Ovary (tissue), 9 donors: ENCODE results near the gene RAB8A. TPM values are rescaled to one million over a fixed set of nuclear protein-coding genes. Genes with fewer than 3 reads are reported as not detected.
"Not testable (repeated sequence)": the region's sequence is repeated elsewhere in the genome, so short reads cannot be mapped to it uniquely, and the experiment has no call there.

Experiments used
- DNase-seq, 5 donors: peaks; one replicate each; pipeline ENCODE4 v3.0.0-alpha.2; 2019 to 2020
- H3K27ac ChIP-seq, 2 donors: fragments of 200-600 bp; one replicate each; pipeline versions ENCODE4 v1.5.1 to v1.8.0; 2019 to 2022
- H3K27me3 ChIP-seq: fragments of 200-600 bp; one replicate; pipeline ENCODE4 v1.8.0; 2022
- H3K36me3 ChIP-seq: fragments of 200-600 bp; sonication (generic); one replicate; pipeline ENCODE4 v1.5.1; 2019
- H3K4me1 ChIP-seq: one replicate; pipeline ENCODE4 v1.8.1; 2013; ENCODE audit warnings: mild to moderate bottlenecking, moderate library complexity; ENCODE audit not compliant: insufficient read depth
- H3K4me3 ChIP-seq: fragments of 200-600 bp; sonication (generic); one replicate; pipeline ENCODE4 v1.5.1; 2017
- H3K9me3 ChIP-seq, 2 donors: fragments of 200-600 bp in 1 of 2; sonication (generic) in 1 of 2; one replicate each; pipeline versions ENCODE4 v1.5.1 to v1.8.1; 2013 to 2019; ENCODE audit warnings: mild to moderate bottlenecking in 1 of 2, moderate library complexity in 1 of 2
- CTCF ChIP-seq, 3 donors: fragments of 450-650 bp in 2 of 3; fragments of 200-600 bp in 1 of 3; IDR thresholded peaks; one replicate each; pipeline versions ENCODE4 v1.5.1 to v1.8.0; 2016 to 2022; ENCODE audit warnings: antibody characterized with exemption in 3 of 3, mild to moderate bottlenecking in 1 of 3
- EP300 ChIP-seq: sonication (generic); formaldehyde crosslinking; IDR thresholded peaks from one replicate; pipeline ENCODE4 v1.6.1; 2017; ENCODE audit warnings: antibody characterized with exemption
- POLR2A ChIP-seq: fragments of 450-650 bp; IDR thresholded peaks from one replicate; pipeline ENCODE4 v1.6.1; 2017; ENCODE audit warnings: antibody characterized with exemption, mild to moderate bottlenecking, moderate library complexity
- WGBS, 3 donors: extraction: QIAGEN DNeasy Blood & Tissue Kit in 1 of 3; methylation state at CpG; one replicate each; pipeline versions ENCODE4 v1.1.5 to v1.1.7; 2013 to 2017; 5-methylcytosine and 5-hydroxymethylcytosine counted together
- intact Hi-C, 4 donors: fragments of 100-400 bp; cut with DNase I; formaldehyde crosslinking; loops; one replicate each; pipeline versions ENCODE4 v1.11.0 to v1.15.1; 2022 to 2023
- polyA plus RNA-seq, 2 donors: library from polyadenylated mRNA; stranded (reverse); fragments of 200-250 nt in 1 of 2; fragments of 350-450 nt in 1 of 2; fragmentation: Illumina TruSeq in 1 of 2; extraction: RNeasy Lipid Tissue Mini Kit (QIAGEN cat#74804) in 1 of 2; gene quantifications; one replicate each; pipeline ENCODE4 v1.2.3, GENCODE V29; 2013 to 2014
- total RNA-seq, 7 donors: library from RNA; depleted of rRNA in 2 of 7; stranded (reverse); fragments of >200 nt in 2 of 7; fragmentation: NEBNext Ultra II Directional in 3 of 7; extraction: Animal tissue kit (Norgen Biotek cat#: 25700) in 3 of 7; gene quantifications; one replicate each; pipeline versions ENCODE4 v1.1.0 to v1.2.4, GENCODE V29; 2016 to 2023
- donor health status: DM: no; HTN: no; CAD: no; lungs with moderate emphysema.
- donor health status: DM: no; HTN: no; CAD: no.
- donor health status: Bipolar disorder and iron deficiency.
- donor health status: DM: yes; HTN: yes; CAD: no.
- donor health status: DM: no; HTN: no; CAD: no.
- donor health status: DM: yes; HTN: yes; CAD: no.

The RAB8A gene
- total and polyA plus RNA-seq, 9 donors: 17.2 to 114 (median 52.9) TPM

- Histone ChIP-seq H3K4me1 (peaks cover 13% of the 10 kb centered on the region), H3K27me3 (no peaks in the 10 kb centered on the region), H3K27ac (peak overlapping the region; percentile 98 to 100), H3K9me3 (no peaks in the 10 kb centered on the region), H3K4me3 (peak overlapping the region; percentile 54), H3K36me3 (no peaks in the 10 kb centered on the region)
- intact Hi-C loops: loop anchor here in 1 of 4 donors (5.0 kb wide), 1 partner anchor 33 kb away; the partner anchor contains the start of gene RAB8A
- TF ChIP-seq EP300 (peak; percentile 30), POLR2A (no peak), CTCF (IDR thresholded peaks at IDR 0.05) (no peak)
- 1% methylated on average over 17 of the region's 17 CpGs for WGBS, 3 donors
- DNase-seq: peak; percentile 69 to 82 (median 79)
Observed at GRCh38 chr19:16078759-16079707, 32.7 kb upstream of the RAB8A start.

GRCh38 chr19:16084067-16084685, 27.5 kb upstream of the RAB8A start:
- H3K36me3 ChIP-seq: no peaks in the 10 kb centered on the region

GRCh38 chr19:16085115-16085514, 26.6 kb upstream of the RAB8A start:
- H3K27ac ChIP-seq: no peak overlapping the region
- intact Hi-C loops: no loop called here

More at GRCh38 chr19:16084067-16084685, 27.5 kb upstream of the RAB8A start:
- no peak for DNase-seq
- peaks cover 7% of the 10 kb centered on the region for H3K4me1 ChIP-seq
- no peak for TF ChIP-seq POLR2A
- TF ChIP-seq EP300: no peak
- no peak for TF ChIP-seq CTCF (IDR thresholded peaks at IDR 0.05)
- no peak overlapping the region for H3K4me3 ChIP-seq
- intact Hi-C loops: no loop called here
- WGBS, 3 donors: 77 to 82% (median 82%) methylated on average over 9 to 11 of the region's 11 CpGs
- no peak overlapping the region for H3K27ac ChIP-seq
- no peaks in the 10 kb centered on the region for H3K27me3 ChIP-seq
- no peaks in the 10 kb centered on the region for H3K9me3 ChIP-seq

GRCh38 chr19:16087404-16087803, 24.3 kb upstream of the RAB8A start:
- H3K4me1 ChIP-seq: not testable (repeated sequence)

More at GRCh38 chr19:16085115-16085514, 26.6 kb upstream of the RAB8A start:
- H3K4me3 ChIP-seq: no peak overlapping the region
- WGBS, 3 donors: 55 to 61% (median 61%) methylated on average over 6 of the region's 6 CpGs
- no peaks in the 10 kb centered on the region for H3K9me3 ChIP-seq
- TF ChIP-seq CTCF (IDR thresholded peaks at IDR 0.05) (no peak), EP300 (no peak), POLR2A (no peak)
- no peak for DNase-seq
- H3K36me3 ChIP-seq: no peaks in the 10 kb centered on the region
- H3K27me3 ChIP-seq: no peaks in the 10 kb centered on the region
- peaks cover 5% of the 10 kb centered on the region for H3K4me1 ChIP-seq

More at GRCh38 chr19:16087404-16087803, 24.3 kb upstream of the RAB8A start:
- H3K27ac ChIP-seq, intact Hi-C loops, DNase-seq, H3K27me3 ChIP-seq, H3K4me3 ChIP-seq, H3K36me3 ChIP-seq, H3K9me3 ChIP-seq: not testable (repeated sequence)
- WGBS, 3 donors: 68 to 83% (median 76%) methylated on average over 11 of the region's 11 CpGs
